ENCODE results near the gene AKR7A3. TPM values are rescaled to one million over a fixed set of nuclear protein-coding genes. Genes with fewer than 3 reads are reported as not detected.

Gene AKR7A3
- polyA plus RNA-seq, 1 of the 3 experiments (the other 2 are of a cell fraction): 0.38 TPM

- TF ChIP-seq SMC3 (IDR thresholded peaks at IDR 0.05; ENCODE audit: low read depth, low read length): no peak
- TF ChIP-seq EP300 (IDR thresholded peaks at IDR 0.05; ENCODE audit: borderline replicate concordance in 1 of 2, low read depth in 1 of 2, low read length in 1 of 2): no peak
- no peak for TF ChIP-seq USF2 (IDR thresholded peaks at IDR 0.05; ENCODE audit: borderline replicate concordance, low read depth, low read length)
- TF ChIP-seq GABPA (IDR thresholded peaks at IDR 0.05; ENCODE audit: low read depth): no peak
- no peak for TF ChIP-seq MXI1 (IDR thresholded peaks at IDR 0.05; ENCODE audit: low read depth, low read length)
- TF ChIP-seq TAF1 (IDR thresholded peaks at IDR 0.05; ENCODE audit: borderline replicate concordance, low read depth, low read length): no peak
- TF ChIP-seq RFX5 (IDR thresholded peaks at IDR 0.05; ENCODE audit: low read length): no peak
- Histone ChIP-seq H3K36me3 (replicated peaks in 1 of 2; ENCODE audit: control insufficient read depth in 1 of 2, insufficient read depth in 2 of 2, low read length in 1 of 2) (peaks cover 5 to 10% of the 10 kb centered on the region in 2 experiments), H3K27ac (ENCODE audit: low read depth in 2 of 2, low read length in 1 of 2) (no peak overlapping the region), H3K4me1 (ENCODE audit: control insufficient read depth in 1 of 2, insufficient read depth in 2 of 2, low read depth in 1 of 2, low read length in 1 of 2) (no peaks in the 10 kb centered on the region; a peak in 1 of 4 replicates), H3F3A (replicated peaks; ENCODE audit: insufficient read depth) (no peaks in the 10 kb centered on the region), H2AFZ (ENCODE audit: low read depth) (no peak overlapping the region), H3K9ac (no peak overlapping the region), H3K9me3 (no peaks in the 10 kb centered on the region), H3K4me3 (ENCODE audit: low read depth in 2 of 2, low read length in 1 of 2) (no peak overlapping the region), H3K4me2 (no peak overlapping the region), H4K20me1 (ENCODE audit: insufficient read depth) (no peaks in the 10 kb centered on the region), H3K79me2 (ENCODE audit: insufficient read depth) (no peaks in the 10 kb centered on the region), H3K27me3 (ENCODE audit: insufficient read depth) (no peaks in the 10 kb centered on the region), H3K9me2 (no peaks in the 10 kb centered on the region)
- CTCF ChIA-PET: interaction anchor here (1.0 kb wide), 1 partner anchor 16 kb away, joined by 4 read pairs; no protein-coding TSS in a partner anchor
- WGBS (ENCODE audit: low lambda C conversion rate): 89% methylated on average over 11 of the region's 19 CpGs
- no peak for DNase-seq
- POLR2A ChIA-PET: interaction anchor here (0.6 kb wide), 1 partner anchor 23 kb away, joined by 3 read pairs; no protein-coding TSS in a partner anchor
Measured at GRCh38 chr1:19325368-19325957, 36.9 kb upstream of the AKR7A3 start.

GRCh38 chr1:19324665-19324990 is 36.1 kb upstream of the AKR7A3 start:
- no peak overlapping the region for H3K9ac ChIP-seq
- H3K79me2 ChIP-seq (ENCODE audit: insufficient read depth): no peaks in the 10 kb centered on the region
- H2AFZ ChIP-seq (ENCODE audit: low read depth): no peak overlapping the region
- no peak for DNase-seq
- H3K4me3 ChIP-seq (ENCODE audit: low read depth in 2 of 2, low read length in 1 of 2): no peak overlapping the region
- 90% methylated on average over 5 of the region's 9 CpGs for WGBS (ENCODE audit: low lambda C conversion rate)
- H4K20me1 ChIP-seq (ENCODE audit: insufficient read depth): no peaks in the 10 kb centered on the region
- H3K9me3 ChIP-seq: no peaks in the 10 kb centered on the region
- no peaks in the 10 kb centered on the region for H3K9me2 ChIP-seq
- H3K4me2 ChIP-seq: no peak overlapping the region
- POLR2A ChIA-PET: no interaction called here
- no peaks in the 10 kb centered on the region for H3F3A ChIP-seq (replicated peaks; ENCODE audit: insufficient read depth)
- H3K4me1 ChIP-seq (ENCODE audit: control insufficient read depth in 1 of 2, insufficient read depth in 2 of 2, low read depth in 1 of 2, low read length in 1 of 2): no peaks in the 10 kb centered on the region
- no peak overlapping the region for H3K27ac ChIP-seq (ENCODE audit: low read depth in 2 of 2, low read length in 1 of 2)
- CTCF ChIA-PET: no interaction called here
- peaks cover 5 to 10% of the 10 kb centered on the region in 2 experiments for H3K36me3 ChIP-seq (replicated peaks in 1 of 2; ENCODE audit: control insufficient read depth in 1 of 2, insufficient read depth in 2 of 2, low read length in 1 of 2)
- H3K27me3 ChIP-seq (ENCODE audit: insufficient read depth): no peaks in the 10 kb centered on the region
- no peak for TF ChIP-seq NFIC (IDR thresholded peaks at IDR 0.05; ENCODE audit: borderline replicate concordance)
- no peak for TF ChIP-seq REST (IDR thresholded peaks at IDR 0.05; ENCODE audit: low read depth, low read length)
- no peak for TF ChIP-seq MAX (IDR thresholded peaks at IDR 0.05; ENCODE audit: low read depth)
- no peak for TF ChIP-seq MXI1 (IDR thresholded peaks at IDR 0.05; ENCODE audit: low read depth, low read length)
- TF ChIP-seq EP300 (IDR thresholded peaks at IDR 0.05; ENCODE audit: borderline replicate concordance in 1 of 2, low read depth in 1 of 2, low read length in 1 of 2): no peak
- TF ChIP-seq CTCF (IDR thresholded peaks at IDR 0.05): no peak
- TF ChIP-seq RFX5 (IDR thresholded peaks at IDR 0.05; ENCODE audit: low read length): no peak
- no peak for TF ChIP-seq SIN3A (IDR thresholded peaks at IDR 0.05; ENCODE audit: borderline replicate concordance, low read depth, low read length)
- TF ChIP-seq GATA2 (CRISPR knock-in tag; IDR thresholded peaks at IDR 0.05): no peak
- TF ChIP-seq USF1 (IDR thresholded peaks at IDR 0.05; ENCODE audit: borderline replicate concordance, low read depth): no peak
- TF ChIP-seq CHD2 (IDR thresholded peaks at IDR 0.05; ENCODE audit: low read length, partially characterized antibody): no peak
- TF ChIP-seq FOXM1 (IDR thresholded peaks at IDR 0.05; ENCODE audit: low read depth): no peak
- TF ChIP-seq JUND (IDR thresholded peaks at IDR 0.05): no peak
- no peak for TF ChIP-seq PBX3 (IDR thresholded peaks at IDR 0.05)
- TF ChIP-seq EZH2phosphoT487 (IDR thresholded peaks at IDR 0.05; ENCODE audit: borderline replicate concordance, low read depth): no peak
